ENCODE measurements around the gene OR4C11. TPM values are rescaled to one million over a fixed set of nuclear protein-coding genes. Genes with fewer than 3 reads are reported as not detected.

OR4C11 gene
- not detected in 5 replicates for total RNA-seq (2022; extraction: Qiagen RNA extraction; ENCODE audit: low read depth)

GRCh38 chr11:55607545-55607944, at the start of gene OR4C11:
OR4C11 (minus strand) TSS chr11:55607645; CDS start chr11:55604373, 3,272 bp downstream.

GRCh38 chr11:55648027-55648426, 40.6 kb upstream of the OR4C11 start, which contains the start of gene OR4S2:
OR4S2 (plus strand) TSS chr11:55648327; CDS start chr11:55650904, 2,577 bp downstream.

GRCh38 chr11:55634813-55635212, 27.4 kb upstream of the OR4C11 start, which contains the start of gene OR4P4:
OR4P4 (plus strand) TSS chr11:55635113.

GRCh38 chr11:55571828-55572227, 35.6 kb downstream of the OR4C11 start, which contains the start of gene OR4C16:
OR4C16 (plus strand) TSS chr11:55572128; CDS start chr11:55572128, 0 bp downstream.

GRCh38 chr11:55554169-55554568, 53.3 kb downstream of the OR4C11 start, which contains the start of gene OR4C15:
OR4C15 (plus strand) TSS chr11:55554469; CDS start chr11:55554469, 0 bp downstream.

Other genes starting within 250 kb of the OR4C11 start
- gene OR4A15, start 239.7 kb downstream of the OR4C11 start, total RNA-seq (2022; extraction: Qiagen RNA extraction; ENCODE audit: low read depth): not detected in 5 replicates
- gene OR4C15, start 53.2 kb downstream of the OR4C11 start, total RNA-seq (2022; extraction: Qiagen RNA extraction; ENCODE audit: low read depth): not detected in 5 replicates
- not detected in 5 replicates for gene OR4C16, start 35.5 kb downstream of the OR4C11 start, total RNA-seq (2022; extraction: Qiagen RNA extraction; ENCODE audit: low read depth)
- gene OR4P4, start 27.5 kb upstream of the OR4C11 start, total RNA-seq (2022; extraction: Qiagen RNA extraction; ENCODE audit: low read depth): not detected in 5 replicates
- gene OR4S2, start 40.7 kb upstream of the OR4C11 start, total RNA-seq (2022; extraction: Qiagen RNA extraction; ENCODE audit: low read depth): not detected in 5 replicates
- not detected in 5 replicates for gene OR4C6, start 54.6 kb upstream of the OR4C11 start, total RNA-seq (2022; extraction: Qiagen RNA extraction; ENCODE audit: low read depth)
- not detected in 5 replicates for gene OR5D13, start 165.8 kb upstream of the OR4C11 start, total RNA-seq (2022; extraction: Qiagen RNA extraction; ENCODE audit: low read depth)
- gene OR5D14, start 187.9 kb upstream of the OR4C11 start, total RNA-seq (2022; extraction: Qiagen RNA extraction; ENCODE audit: low read depth): not detected in 5 replicates
- gene OR5L1, start 203.7 kb upstream of the OR4C11 start, total RNA-seq (2022; extraction: Qiagen RNA extraction; ENCODE audit: low read depth): not detected in 5 replicates
- gene OR5D18, start 212.0 kb upstream of the OR4C11 start, total RNA-seq (2022; extraction: Qiagen RNA extraction; ENCODE audit: low read depth): not detected in 5 replicates
- not detected in 5 replicates for gene OR5L2, start 219.6 kb upstream of the OR4C11 start, total RNA-seq (2022; extraction: Qiagen RNA extraction; ENCODE audit: low read depth)
- not detected in 5 replicates for gene OR5D16, start 231.1 kb upstream of the OR4C11 start, total RNA-seq (2022; extraction: Qiagen RNA extraction; ENCODE audit: low read depth)